ENCODE results near the gene CLSTN3. TPM values are rescaled to one million over a fixed set of nuclear protein-coding genes. Genes with fewer than 3 reads are reported as not detected.

The CLSTN3 gene
- total RNA-seq, 1 donor from 2014 or later = 3.7 TPM

GRCh38 chr12:7205091-7205490 lies 74.9 kb downstream of the CLSTN3 start:
- intact Hi-C loops (cut with DNase I) = no loop called here
- no peak for ATAC-seq (ENCODE audit: poor library complexity)

GRCh38 chr12:7206691-7207090 lies 76.5 kb downstream of the CLSTN3 start:
- DNase-seq = no peak
- intact Hi-C loops (cut with DNase I) = no loop called here
- no peak for ATAC-seq (ENCODE audit: poor library complexity)

More at GRCh38 chr12:7205091-7205490, 74.9 kb downstream of the CLSTN3 start:
- DNase-seq = no peak

GRCh38 chr12:7207866-7208625 lies 77.9 kb downstream of the CLSTN3 start:
- DNase-seq (no peak), ATAC-seq (ENCODE audit: poor library complexity) (no peak)
- intact Hi-C loops (cut with DNase I) = no loop called here

Other genes with a start within 250 kb of the CLSTN3 start
- 8.2 TPM for gene LRRC23, start 225.5 kb upstream of the CLSTN3 start, total RNA-seq
- 7.4 TPM for gene ENO2, start 215.8 kb upstream of the CLSTN3 start, total RNA-seq
- gene ATN1, start 202.4 kb upstream of the CLSTN3 start, total RNA-seq = 69.7 TPM
- not detected for gene RNU7-1, start 186.6 kb upstream of the CLSTN3 start, total RNA-seq
- gene C12orf57, start 186.3 kb upstream of the CLSTN3 start, total RNA-seq = 251 TPM
- gene PTPN6, start 179.0 kb upstream of the CLSTN3 start, total RNA-seq = 7.2 TPM
- 136 TPM for gene PHB2, start 159.7 kb upstream of the CLSTN3 start, total RNA-seq
- 39.0 TPM for gene EMG1, start 159.5 kb upstream of the CLSTN3 start, total RNA-seq
- 48.7 TPM for gene LPCAT3, start 111.9 kb upstream of the CLSTN3 start, total RNA-seq
- 142 TPM for gene C1S, start 69.7 kb upstream of the CLSTN3 start, total RNA-seq
- 165 TPM for gene C1R, start 37.9 kb upstream of the CLSTN3 start, total RNA-seq
- 10.7 TPM for gene C1RL, start 21.2 kb upstream of the CLSTN3 start, total RNA-seq
- 0.46 TPM for gene RBP5, start 1.5 kb upstream of the CLSTN3 start, total RNA-seq
- gene PEX5, start 59.3 kb downstream of the CLSTN3 start, total RNA-seq = 34.1 TPM
- gene ACSM4, start 173.7 kb downstream of the CLSTN3 start, total RNA-seq = not detected